Measurements from ENCODE around the gene KCNT2.

KCNT2 gene

DNA sequence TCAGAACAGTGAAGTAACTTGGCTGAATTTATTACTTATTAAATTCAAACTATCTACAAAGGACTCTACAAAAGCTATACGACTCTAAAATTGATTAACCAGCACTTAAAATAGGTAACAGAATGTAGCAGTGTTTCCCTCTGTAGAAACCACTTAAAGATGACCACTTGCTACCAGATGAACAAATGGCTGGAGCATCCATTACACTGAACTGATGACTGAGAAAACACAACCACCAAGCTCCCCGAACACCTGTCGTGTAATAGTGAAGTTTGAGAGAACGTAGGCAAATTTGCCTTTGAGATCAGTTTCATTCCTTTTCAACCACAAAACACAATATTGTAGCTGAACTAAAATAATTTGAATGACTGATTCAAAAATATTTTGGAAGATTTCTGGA is 226.7 kb downstream of the KCNT2 start:
- H3K27me3 ChIP-seq (ENCODE audit: low read depth, low read length), result no peaks in the 10 kb centered on the region
- TF ChIP-seq, protein P1, sequence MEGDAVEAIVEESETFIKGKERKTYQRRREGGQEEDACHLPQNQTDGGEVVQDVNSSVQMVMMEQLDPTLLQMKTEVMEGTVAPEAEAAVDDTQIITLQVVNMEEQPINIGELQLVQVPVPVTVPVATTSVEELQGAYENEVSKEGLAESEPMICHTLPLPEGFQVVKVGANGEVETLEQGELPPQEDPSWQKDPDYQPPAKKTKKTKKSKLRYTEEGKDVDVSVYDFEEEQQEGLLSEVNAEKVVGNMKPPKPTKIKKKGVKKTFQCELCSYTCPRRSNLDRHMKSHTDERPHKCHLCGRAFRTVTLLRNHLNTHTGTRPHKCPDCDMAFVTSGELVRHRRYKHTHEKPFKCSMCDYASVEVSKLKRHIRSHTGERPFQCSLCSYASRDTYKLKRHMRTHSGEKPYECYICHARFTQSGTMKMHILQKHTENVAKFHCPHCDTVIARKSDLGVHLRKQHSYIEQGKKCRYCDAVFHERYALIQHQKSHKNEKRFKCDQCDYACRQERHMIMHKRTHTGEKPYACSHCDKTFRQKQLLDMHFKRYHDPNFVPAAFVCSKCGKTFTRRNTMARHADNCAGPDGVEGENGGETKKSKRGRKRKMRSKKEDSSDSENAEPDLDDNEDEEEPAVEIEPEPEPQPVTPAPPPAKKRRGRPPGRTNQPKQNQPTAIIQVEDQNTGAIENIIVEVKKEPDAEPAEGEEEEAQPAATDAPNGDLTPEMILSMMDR (IDR thresholded peaks at IDR 0.05; ENCODE audit: low read depth, low read length), result no peak
- no peak for TF ChIP-seq EZH2phosphoT487 (IDR thresholded peaks at IDR 0.05; ENCODE audit: low read depth)
- H3K9ac ChIP-seq (ENCODE audit: low read length), result no peak overlapping the region
- H3K9me3 ChIP-seq (ENCODE audit: insufficient read depth, low read length), result no peaks in the 10 kb centered on the region
- H3K4me3 ChIP-seq (ENCODE audit: low read length), result no peak overlapping the region
- no peak overlapping the region for H2AFZ ChIP-seq (ENCODE audit: low read depth, low read length)
- no peaks in the 10 kb centered on the region for H3K36me3 ChIP-seq (replicated peaks; ENCODE audit: low read depth, low read length)
- no peaks in the 10 kb centered on the region for H3K79me2 ChIP-seq (ENCODE audit: low read length)
- H3K4me2 ChIP-seq (ENCODE audit: low read length), result no peak overlapping the region
- H4K20me1 ChIP-seq (ENCODE audit: insufficient read depth, low read length), result no peaks in the 10 kb centered on the region
- no peaks in the 10 kb centered on the region for H3K4me1 ChIP-seq (ENCODE audit: low read length)
- no peak overlapping the region for H3K27ac ChIP-seq (ENCODE audit: low read length)

DNA sequence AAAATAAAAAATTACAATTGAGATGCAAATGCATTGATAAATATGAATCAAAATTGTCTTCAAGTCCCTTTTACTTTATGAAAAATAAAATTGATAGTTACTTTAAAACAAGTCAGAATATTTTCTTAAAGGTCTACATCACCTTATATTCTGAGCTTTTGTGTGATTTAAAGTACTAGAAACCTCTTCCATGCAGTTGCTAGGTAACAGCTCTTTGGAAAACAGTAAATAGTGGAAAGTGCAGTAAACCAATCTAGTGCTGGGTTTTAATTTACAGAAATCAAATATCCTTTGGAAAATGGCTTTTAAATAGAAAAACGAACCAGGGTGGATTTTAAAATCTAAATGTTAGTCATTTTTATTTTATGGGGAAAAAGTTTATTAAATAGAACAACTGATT is 227.9 kb downstream of the KCNT2 start:
- no peak for TF ChIP-seq EZH2phosphoT487 (IDR thresholded peaks at IDR 0.05; ENCODE audit: low read depth)
- TF ChIP-seq, protein P1 (IDR thresholded peaks at IDR 0.05; ENCODE audit: low read depth, low read length), result no peak

GRCh38 chr1:196377811-196378210 is 230.4 kb downstream of the KCNT2 start:
- no peaks in the 10 kb centered on the region for H3K4me1 ChIP-seq (ENCODE audit: low read length)
- H3K4me2 ChIP-seq (ENCODE audit: low read length), result no peak overlapping the region
- H3K9ac ChIP-seq (ENCODE audit: low read length), result no peak overlapping the region
- H4K20me1 ChIP-seq (ENCODE audit: insufficient read depth, low read length), result no peaks in the 10 kb centered on the region
- no peak for TF ChIP-seq EZH2phosphoT487 (IDR thresholded peaks at IDR 0.05; ENCODE audit: low read depth)
- TF ChIP-seq, protein P1 (IDR thresholded peaks at IDR 0.05; ENCODE audit: low read depth, low read length), result no peak
- H3K27me3 ChIP-seq (ENCODE audit: low read depth, low read length), result no peaks in the 10 kb centered on the region
- H3K4me3 ChIP-seq (ENCODE audit: low read length), result no peak overlapping the region
- H3K27ac ChIP-seq (ENCODE audit: low read length), result no peak overlapping the region
- H3K9me3 ChIP-seq (ENCODE audit: insufficient read depth, low read length), result no peaks in the 10 kb centered on the region
- no peak overlapping the region for H2AFZ ChIP-seq (ENCODE audit: low read depth, low read length)
- no peaks in the 10 kb centered on the region for H3K36me3 ChIP-seq (replicated peaks; ENCODE audit: low read depth, low read length)
- H3K79me2 ChIP-seq (ENCODE audit: low read length), result no peaks in the 10 kb centered on the region

More for the DNA sequence above, 227.9 kb downstream of the KCNT2 start:
- Histone ChIP-seq H3K27ac (ENCODE audit: low read length) (no peak overlapping the region), H3K79me2 (ENCODE audit: low read length) (no peaks in the 10 kb centered on the region), H3K36me3 (replicated peaks; ENCODE audit: low read depth, low read length) (no peaks in the 10 kb centered on the region), H4K20me1 (ENCODE audit: insufficient read depth, low read length) (no peaks in the 10 kb centered on the region), H3K4me1 (ENCODE audit: low read length) (no peaks in the 10 kb centered on the region), H3K27me3 (ENCODE audit: low read depth, low read length) (no peaks in the 10 kb centered on the region), H3K9me3 (ENCODE audit: insufficient read depth, low read length) (no peaks in the 10 kb centered on the region), H3K4me3 (ENCODE audit: low read length) (no peak overlapping the region), H3K4me2 (ENCODE audit: low read length) (no peak overlapping the region), H3K9ac (ENCODE audit: low read length) (no peak overlapping the region), H2AFZ (ENCODE audit: low read depth, low read length) (no peak overlapping the region)

GRCh38 chr1:196376630-196377328 is 231.5 kb downstream of the KCNT2 start:
- Histone ChIP-seq H3K27ac (ENCODE audit: low read length) (no peak overlapping the region), H3K27me3 (ENCODE audit: low read depth, low read length) (no peaks in the 10 kb centered on the region), H3K9me3 (ENCODE audit: insufficient read depth, low read length) (no peaks in the 10 kb centered on the region), H4K20me1 (ENCODE audit: insufficient read depth, low read length) (no peaks in the 10 kb centered on the region), H3K4me2 (ENCODE audit: low read length) (no peak overlapping the region), H3K4me1 (ENCODE audit: low read length) (no peaks in the 10 kb centered on the region), H3K36me3 (replicated peaks; ENCODE audit: low read depth, low read length) (no peaks in the 10 kb centered on the region), H3K79me2 (ENCODE audit: low read length) (no peaks in the 10 kb centered on the region), H2AFZ (ENCODE audit: low read depth, low read length) (no peak overlapping the region), H3K9ac (ENCODE audit: low read length) (no peak overlapping the region), H3K4me3 (ENCODE audit: low read length) (no peak overlapping the region)
- TF ChIP-seq, protein P1 (IDR thresholded peaks at IDR 0.05; ENCODE audit: low read depth, low read length), result no peak
- TF ChIP-seq EZH2phosphoT487 (IDR thresholded peaks at IDR 0.05; ENCODE audit: low read depth), result no peak

Data from OCI-LY3 (cell line).